Germinal center (tissue), 1 donor: Measurements from ENCODE around the gene KAZN.

Experiments
- DNase-seq: peaks from one replicate; pipeline ENCODE4 v3.0.0; 2012; ENCODE audit warnings: mixed read lengths, low spot score

KAZN gene

GRCh38 chr1:15011160-15011559, 412.7 kb downstream of the KAZN start:
- no peak for DNase-seq

GRCh38 chr1:15011661-15012060, 413.2 kb downstream of the KAZN start:
- no peak for DNase-seq

- DNase-seq, result no peak
These were observed 414.3 kb downstream of the KAZN start for GRCh38 chr1:15012822-15013221.

- DNase-seq, result no peak
These were observed 415.3 kb downstream of the KAZN start for GRCh38 chr1:15013767-15014166.

GRCh38 chr1:15014516-15014915, 416.0 kb downstream of the KAZN start:
- no peak for DNase-seq

- DNase-seq, result no peak
These were observed 417.5 kb downstream of the KAZN start for GRCh38 chr1:15016001-15016400.

GRCh38 chr1:15016526-15016925, 418.0 kb downstream of the KAZN start:
- no peak for DNase-seq

- DNase-seq, result no peak
These were observed 418.6 kb downstream of the KAZN start for GRCh38 chr1:15017120-15017519.

GRCh38 chr1:15018767-15019166, 420.3 kb downstream of the KAZN start:
- no peak for DNase-seq

GRCh38 chr1:15020943-15021745, 422.7 kb downstream of the KAZN start:
- no peak for DNase-seq

- no peak for DNase-seq
These were observed 423.6 kb downstream of the KAZN start for GRCh38 chr1:15022048-15022447.

GRCh38 chr1:15023205-15023604, 424.7 kb downstream of the KAZN start:
- DNase-seq, result no peak

GRCh38 chr1:15023976-15024375, 425.5 kb downstream of the KAZN start:
- no peak for DNase-seq

GRCh38 chr1:15026117-15026489, 427.6 kb downstream of the KAZN start:
- DNase-seq, result no peak

GRCh38 chr1:15027515-15027986, 429.1 kb downstream of the KAZN start:
- DNase-seq, result peak; percentile 48

- DNase-seq, result no peak
These were observed 429.6 kb downstream of the KAZN start for GRCh38 chr1:15028102-15028501.

GRCh38 chr1:15028616-15029015, 430.1 kb downstream of the KAZN start:
- no peak for DNase-seq

- no peak for DNase-seq
These were observed 430.6 kb downstream of the KAZN start for GRCh38 chr1:15029036-15029435.

GRCh38 chr1:15029786-15030185, 431.3 kb downstream of the KAZN start:
- DNase-seq, result no peak

GRCh38 chr1:15031251-15031933, 432.9 kb downstream of the KAZN start:
- no peak for DNase-seq

- DNase-seq, result no peak
These were observed 434.8 kb downstream of the KAZN start for GRCh38 chr1:15033264-15033663.

GRCh38 chr1:15034656-15035055, 436.2 kb downstream of the KAZN start:
- DNase-seq, result no peak

GRCh38 chr1:15035236-15035635, 436.8 kb downstream of the KAZN start:
- DNase-seq, result no peak

- DNase-seq, result no peak
These were observed 437.6 kb downstream of the KAZN start for GRCh38 chr1:15036101-15036500.
